ENCODE results near the gene NOP16.

The NOP16 gene

DNA sequence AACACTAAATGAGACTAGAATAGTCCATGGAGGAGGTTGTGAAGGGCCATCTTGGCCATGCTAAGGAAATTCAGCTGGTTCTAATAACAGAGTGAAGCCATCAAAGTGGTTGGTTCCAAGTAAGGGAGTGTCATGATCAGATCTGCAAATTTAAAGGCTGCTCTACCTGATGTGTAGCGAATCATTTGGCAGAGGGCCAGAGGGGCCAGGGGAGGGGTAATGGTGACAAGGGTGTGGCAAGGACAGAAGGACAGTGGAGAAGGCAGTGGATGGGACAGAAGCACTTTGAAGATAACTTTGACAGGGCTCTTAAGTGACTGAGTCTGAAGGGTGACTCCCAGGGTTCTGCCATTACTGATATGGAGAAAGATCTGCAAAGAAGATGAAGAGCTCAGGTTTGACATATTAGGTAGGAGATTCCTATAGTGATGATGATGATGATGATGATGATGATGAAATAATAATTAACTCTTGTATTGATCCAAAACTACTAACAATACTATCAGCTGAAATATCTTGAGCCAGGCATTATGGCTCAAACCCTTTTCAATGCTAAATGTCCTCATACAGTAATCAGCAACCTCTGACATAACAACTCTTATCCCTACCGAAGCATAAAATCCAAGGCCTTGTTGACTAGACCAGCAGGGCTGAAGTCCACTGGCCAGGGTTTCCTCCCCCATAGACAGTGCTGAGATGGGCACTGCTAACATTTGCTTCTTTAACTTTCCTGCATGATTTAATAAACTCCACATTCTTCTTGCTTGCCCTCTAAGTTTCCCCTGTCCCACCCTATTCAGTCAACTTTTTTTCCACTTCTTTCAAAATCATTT, 46.9 kb downstream of the NOP16 start:
- TF ChIP-seq ZBTB7A (IDR thresholded peaks at IDR 0.05; ENCODE audit: low read depth): no peak

DNA sequence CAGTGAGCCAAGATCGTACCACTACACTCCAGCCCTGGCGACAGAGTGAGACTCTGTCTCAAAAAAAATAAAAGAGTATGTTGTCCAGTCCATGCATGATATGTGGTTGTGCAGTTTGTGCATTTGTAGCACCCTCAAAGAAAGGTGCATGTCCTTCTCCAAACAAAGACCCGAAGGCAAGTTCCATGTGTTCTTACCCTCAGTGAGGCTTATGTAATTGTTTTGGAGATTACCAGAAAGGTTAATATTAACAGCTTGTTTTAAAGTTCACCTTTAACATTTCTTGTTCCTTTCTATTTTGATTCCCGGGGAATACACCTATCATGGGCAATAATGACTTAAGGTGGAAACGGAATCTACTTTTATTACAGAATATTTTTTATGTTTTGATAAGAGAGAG, 49.1 kb downstream of the NOP16 start:
- TF ChIP-seq CREB1 (IDR thresholded peaks at IDR 0.05; ENCODE audit: low read depth): no peak
- TF ChIP-seq, protein P1, sequence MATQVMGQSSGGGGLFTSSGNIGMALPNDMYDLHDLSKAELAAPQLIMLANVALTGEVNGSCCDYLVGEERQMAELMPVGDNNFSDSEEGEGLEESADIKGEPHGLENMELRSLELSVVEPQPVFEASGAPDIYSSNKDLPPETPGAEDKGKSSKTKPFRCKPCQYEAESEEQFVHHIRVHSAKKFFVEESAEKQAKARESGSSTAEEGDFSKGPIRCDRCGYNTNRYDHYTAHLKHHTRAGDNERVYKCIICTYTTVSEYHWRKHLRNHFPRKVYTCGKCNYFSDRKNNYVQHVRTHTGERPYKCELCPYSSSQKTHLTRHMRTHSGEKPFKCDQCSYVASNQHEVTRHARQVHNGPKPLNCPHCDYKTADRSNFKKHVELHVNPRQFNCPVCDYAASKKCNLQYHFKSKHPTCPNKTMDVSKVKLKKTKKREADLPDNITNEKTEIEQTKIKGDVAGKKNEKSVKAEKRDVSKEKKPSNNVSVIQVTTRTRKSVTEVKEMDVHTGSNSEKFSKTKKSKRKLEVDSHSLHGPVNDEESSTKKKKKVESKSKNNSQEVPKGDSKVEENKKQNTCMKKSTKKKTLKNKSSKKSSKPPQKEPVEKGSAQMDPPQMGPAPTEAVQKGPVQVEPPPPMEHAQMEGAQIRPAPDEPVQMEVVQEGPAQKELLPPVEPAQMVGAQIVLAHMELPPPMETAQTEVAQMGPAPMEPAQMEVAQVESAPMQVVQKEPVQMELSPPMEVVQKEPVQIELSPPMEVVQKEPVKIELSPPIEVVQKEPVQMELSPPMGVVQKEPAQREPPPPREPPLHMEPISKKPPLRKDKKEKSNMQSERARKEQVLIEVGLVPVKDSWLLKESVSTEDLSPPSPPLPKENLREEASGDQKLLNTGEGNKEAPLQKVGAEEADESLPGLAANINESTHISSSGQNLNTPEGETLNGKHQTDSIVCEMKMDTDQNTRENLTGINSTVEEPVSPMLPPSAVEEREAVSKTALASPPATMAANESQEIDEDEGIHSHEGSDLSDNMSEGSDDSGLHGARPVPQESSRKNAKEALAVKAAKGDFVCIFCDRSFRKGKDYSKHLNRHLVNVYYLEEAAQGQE (IDR thresholded peaks at IDR 0.05; ENCODE audit: low read depth): no peak

DNA sequence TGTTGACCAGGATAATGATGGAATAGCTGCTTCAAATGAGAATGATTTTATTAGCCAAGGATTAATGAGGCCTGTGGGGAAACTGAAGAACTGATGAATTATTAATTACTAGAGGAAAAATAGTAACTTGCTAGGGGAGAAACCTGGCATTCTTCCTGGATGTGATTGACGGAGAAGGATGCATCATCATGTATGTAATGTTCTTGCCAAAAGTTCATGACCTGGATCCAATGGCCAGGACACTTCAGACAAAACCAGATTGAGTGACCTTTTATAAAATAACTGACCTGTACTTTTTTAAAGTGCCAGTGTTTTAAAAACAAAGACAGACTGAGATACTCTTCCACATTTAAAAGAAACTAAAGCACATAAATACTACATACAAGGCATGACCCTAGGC, 50.5 kb downstream of the NOP16 start:
- TF ChIP-seq, protein P2, sequence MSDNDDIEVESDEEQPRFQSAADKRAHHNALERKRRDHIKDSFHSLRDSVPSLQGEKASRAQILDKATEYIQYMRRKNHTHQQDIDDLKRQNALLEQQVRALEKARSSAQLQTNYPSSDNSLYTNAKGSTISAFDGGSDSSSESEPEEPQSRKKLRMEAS (IDR thresholded peaks at IDR 0.05): no peak
- TF ChIP-seq YY1 (IDR thresholded peaks at IDR 0.05; ENCODE audit: low read depth) (no peak), CEBPB (IDR thresholded peaks at IDR 0.05) (no peak), CREB1 (IDR thresholded peaks at IDR 0.05; ENCODE audit: low read depth) (no peak), NFIC (IDR thresholded peaks at IDR 0.05) (no peak)

DNA sequence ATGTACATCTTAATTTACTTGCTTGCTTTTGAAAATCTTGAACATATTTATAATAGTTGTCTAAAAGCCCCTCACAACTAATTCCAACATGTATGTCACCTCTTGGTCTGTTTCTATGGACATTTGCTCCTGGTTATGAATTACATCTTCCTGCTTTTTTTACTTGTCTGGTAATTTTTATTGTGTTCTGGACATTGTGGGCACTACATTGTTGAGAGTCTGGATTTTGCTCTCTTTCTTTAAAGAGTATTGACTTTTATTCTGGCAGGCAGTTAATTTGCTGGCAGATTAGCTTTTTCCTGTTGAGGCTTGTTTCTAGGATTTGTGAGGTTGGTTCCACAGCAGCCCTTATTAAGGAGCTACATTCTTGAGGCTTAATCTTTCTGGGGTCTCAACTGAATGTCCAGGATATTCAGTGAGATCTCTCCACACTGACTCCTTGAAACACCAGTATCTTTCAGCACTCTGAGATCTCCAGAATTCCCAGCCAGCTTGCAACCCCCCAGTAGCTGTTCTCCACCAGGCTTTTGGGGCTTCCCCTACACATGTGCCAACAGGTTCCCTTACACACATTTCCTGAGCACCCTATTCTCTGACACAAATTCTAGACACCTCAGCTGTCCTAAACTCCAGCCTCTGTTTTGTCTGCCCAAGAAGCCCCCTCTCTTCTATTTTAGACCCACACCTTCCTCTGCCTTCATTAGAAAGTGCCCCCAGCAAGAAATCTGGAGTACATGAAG, 54.2 kb downstream of the NOP16 start:
- no peak for TF ChIP-seq RAD21 (IDR thresholded peaks at IDR 0.05; ENCODE audit: low read depth)
- TF ChIP-seq, protein P3, sequence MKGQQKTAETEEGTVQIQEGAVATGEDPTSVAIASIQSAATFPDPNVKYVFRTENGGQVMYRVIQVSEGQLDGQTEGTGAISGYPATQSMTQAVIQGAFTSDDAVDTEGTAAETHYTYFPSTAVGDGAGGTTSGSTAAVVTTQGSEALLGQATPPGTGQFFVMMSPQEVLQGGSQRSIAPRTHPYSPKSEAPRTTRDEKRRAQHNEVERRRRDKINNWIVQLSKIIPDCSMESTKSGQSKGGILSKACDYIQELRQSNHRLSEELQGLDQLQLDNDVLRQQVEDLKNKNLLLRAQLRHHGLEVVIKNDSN (IDR thresholded peaks at IDR 0.05): no peak
- TF ChIP-seq TEAD4 (IDR thresholded peaks at IDR 0.05): no peak
- TF ChIP-seq EP300 (IDR thresholded peaks at IDR 0.05; ENCODE audit: borderline replicate concordance): no peak
- no peak for TF ChIP-seq CREB1 (IDR thresholded peaks at IDR 0.05; ENCODE audit: low read depth)
- TF ChIP-seq CEBPB (IDR thresholded peaks at IDR 0.05): no peak
- no peak for TF ChIP-seq TAF1 (IDR thresholded peaks at IDR 0.05; ENCODE audit: low read depth)
- no peak for TF ChIP-seq TCF12 (IDR thresholded peaks at IDR 0.05; ENCODE audit: low read depth)
- no peak for TF ChIP-seq FOXM1 (IDR thresholded peaks at IDR 0.05; ENCODE audit: borderline replicate concordance, low read depth)
- TF ChIP-seq EGR1 (IDR thresholded peaks at IDR 0.05): no peak
- TF ChIP-seq ZBTB7A (IDR thresholded peaks at IDR 0.05; ENCODE audit: low read depth): no peak
- no peak for TF ChIP-seq YY1 (IDR thresholded peaks at IDR 0.05; ENCODE audit: low read depth)
